ENCODE measurements around the gene TNNC2.

- TF ChIP-seq CTCF (conservative IDR thresholded peaks at IDR 0.05 in 1 of 2, IDR thresholded peaks at IDR 0.05 in 1 of 2; ENCODE audit: extremely low read depth in 1 of 2, insufficient read depth in 1 of 2, low read depth in 1 of 2, low read length in 2 of 2) (no peak), EZH2 (IDR thresholded peaks at IDR 0.05; ENCODE audit: borderline replicate concordance, low read length) (no peak)
Observed at GRCh38 chr20:45850926-45851325, 23.8 kb upstream of the TNNC2 start.
